GM18907 (cell line): ENCODE results near the gene WDR88.

Experiments used
- ATAC-seq: cut with Tn5 transposase; IDR thresholded peaks from one replicate; pipeline ENCODE4 v1.9.1; 2021; ENCODE audit warnings: mild to moderate bottlenecking, moderate library complexity; ENCODE audit not compliant: unreplicated experiment

The WDR88 gene

GRCh38 chr19:33132021-33132420, at the start of gene WDR88:
Gene WDR88 (plus strand): TSS chr19:33132114. CDS start chr19:33132170, 56 bp downstream.
- ATAC-seq: no peak

- ATAC-seq: no peak
Observed at GRCh38 chr19:33085570-33086128, 46.3 kb upstream of the WDR88 start.

- no peak for ATAC-seq
Observed at GRCh38 chr19:33086955-33087354, 45.0 kb upstream of the WDR88 start.

GRCh38 chr19:33089010-33089409, 42.9 kb upstream of the WDR88 start:
- ATAC-seq: no peak

- no peak for ATAC-seq
Observed at GRCh38 chr19:33090179-33090578, 41.7 kb upstream of the WDR88 start.

GRCh38 chr19:33093420-33094210, 38.3 kb upstream of the WDR88 start:
- ATAC-seq: no peak

GRCh38 chr19:33094436-33095067, 37.4 kb upstream of the WDR88 start:
- no peak for ATAC-seq

- ATAC-seq: no peak
Observed at GRCh38 chr19:33096005-33096404, 35.9 kb upstream of the WDR88 start.

- no peak for ATAC-seq
Observed at GRCh38 chr19:33098055-33098534, 33.8 kb upstream of the WDR88 start.

GRCh38 chr19:33100894-33101644, 30.8 kb upstream of the WDR88 start:
- ATAC-seq: no peak

- ATAC-seq: no peak
Observed at GRCh38 chr19:33102893-33103292, 29.0 kb upstream of the WDR88 start.

- no peak for ATAC-seq
Observed at GRCh38 chr19:33108161-33108560, 23.8 kb upstream of the WDR88 start.

- no peak for ATAC-seq
Observed at GRCh38 chr19:33110137-33110910, 21.6 kb upstream of the WDR88 start.

GRCh38 chr19:33111587-33111986, 20.3 kb upstream of the WDR88 start:
- ATAC-seq: no peak

GRCh38 chr19:33114312-33114711, 17.6 kb upstream of the WDR88 start:
- no peak for ATAC-seq

GRCh38 chr19:33117501-33117900, 14.4 kb upstream of the WDR88 start:
- ATAC-seq: no peak

GRCh38 chr19:33118643-33119042, 13.3 kb upstream of the WDR88 start:
- ATAC-seq: no peak

GRCh38 chr19:33124207-33125098, 7.5 kb upstream of the WDR88 start:
- ATAC-seq: no peak

GRCh38 chr19:33125929-33126388, 6.0 kb upstream of the WDR88 start:
- ATAC-seq: peak; percentile 52
